Measurements from ENCODE around the gene UFC1. TPM values are rescaled to one million over a fixed set of nuclear protein-coding genes. Genes with fewer than 3 reads are reported as not detected.

UFC1 gene
- total and polyA plus RNA-seq, 2 experiments from 2014 or later, result 57.5 to 77.0 TPM

GRCh38 chr1:161200992-161201835 is 47.4 kb downstream of the UFC1 start (continued):
- TF ChIP-seq ZNF462 (CRISPR knock-in tag; IDR thresholded peaks at IDR 0.05), result no peak
- no peak for TF ChIP-seq POLR2AphosphoS5 (IDR thresholded peaks at IDR 0.05; ENCODE audit: low read depth)
- TF ChIP-seq JUNB (IDR thresholded peaks at IDR 0.05; ENCODE audit: unreplicated experiment), result no peak

- peaks cover 46% of the 10 kb centered on the region for H3K4me1 ChIP-seq (ENCODE audit: insufficient read depth)
- no peaks in the 10 kb centered on the region; the same call in 1 of the 2 replicates for H4K20me1 ChIP-seq (replicated peaks; ENCODE audit: insufficient read depth)
- H2AFZ ChIP-seq, result peak within 1 kb of the TSS; percentile 57
- peaks cover 17% of the 10 kb centered on the region for H3K27me3 Mint-ChIP-seq (ENCODE audit: insufficient read depth, low read depth, poor library complexity)
- H3K4me2 ChIP-seq, result peak within 1 kb of the TSS; percentile 85
- H3K4me3 Mint-ChIP-seq, result peak within 1 kb of the TSS; percentile 89
- peaks cover 35% of the 10 kb centered on the region for H3K36me3 Mint-ChIP-seq (ENCODE audit: low read depth)
- peak within 1 kb of the TSS; percentile 99 for H3K27ac ChIP-seq (ENCODE audit: low read depth)
- H3K79me2 ChIP-seq (replicated peaks; ENCODE audit: insufficient read depth), result peaks cover 32% of the 10 kb centered on the region
- peaks cover 52% of the 10 kb centered on the region for H3K4me1 Mint-ChIP-seq
- H3F3A ChIP-seq (replicated peaks; ENCODE audit: low read depth), result peaks cover 35% of the 10 kb centered on the region; the same call in 1 of the 2 replicates
- H3K27ac Mint-ChIP-seq, result peak within 1 kb of the TSS; percentile 98
- H3K9me2 ChIP-seq (ENCODE audit: insufficient read depth), result no peaks in the 10 kb centered on the region
- no peaks in the 10 kb centered on the region; the same call in 2 of the 3 replicates for H3K9me3 Mint-ChIP-seq
- peaks cover 11% of the 10 kb centered on the region for H3K36me3 ChIP-seq (ENCODE audit: insufficient read depth)
- DNase-seq (ENCODE audit: low spot score) (peak; percentile 100), ATAC-seq (peak; percentile 73)
- no peaks in the 10 kb centered on the region for H3K27me3 ChIP-seq (ENCODE audit: insufficient read depth)
- H3K4me3 ChIP-seq, result peak within 1 kb of the TSS; percentile 66
- TF ChIP-seq CTCF (conservative IDR thresholded peaks at IDR 0.05; ENCODE audit: low read depth in 2 of 2), result peak; percentile 50 to 52
- TF ChIP-seq REST (IDR thresholded peaks at IDR 0.05; ENCODE audit: unreplicated experiment), result peak; percentile 18
- peak; percentile 89 for TF ChIP-seq POLR2AphosphoS5 (IDR thresholded peaks at IDR 0.05; ENCODE audit: low read depth)
- no peak for TF ChIP-seq EZH2phosphoT487 (IDR thresholded peaks at IDR 0.05; ENCODE audit: unreplicated experiment)
- TF ChIP-seq NANOG (IDR thresholded peaks at IDR 0.05; ENCODE audit: borderline replicate concordance), result 0 out of 2 replicates have a peak, but pooled peaks have one; percentile 32
- TF ChIP-seq ETS1 (IDR thresholded peaks at IDR 0.05), result peak; percentile 98
These were observed 48.3 kb downstream of the UFC1 start, which contains the start of gene NDUFS2 for GRCh38 chr1:161201836-161202712. Gene NDUFS2 (plus strand): TSS chr1:161202367. CDS start chr1:161202386, 19 bp downstream.
